H1 (cell line): Measurements from ENCODE around the gene NOS1AP. TPM values are rescaled to one million over a fixed set of nuclear protein-coding genes. Genes with fewer than 3 reads are reported as not detected.

Experiments used
- CTCF ChIA-PET: fragments of 300-600 bp; sonication (Branson Sonifier 250); formaldehyde crosslinking; loops from one replicate; lab custom pipeline; 2021; ENCODE audit not compliant: partially characterized antibody; lab: Charles Lee
- POLR2A ChIA-PET: fragments of 300-600 bp; sonication (Branson Sonifier 250); formaldehyde crosslinking; loops from one replicate; lab custom pipeline; 2021; ENCODE audit warnings: inconsistent platforms; ENCODE audit not compliant: partially characterized antibody; lab: Charles Lee
- DNase-seq, 2 experiments: peaks; one replicate each; pipeline versions ENCODE4 v3.0.0 to v3.0.0-alpha.2; 2010 to 2022; ENCODE audit warnings: low spot score in 2 of 2, low read depth in 1 of 2, mixed read lengths in 1 of 2
- FAIRE-seq: peaks from 2 replicates; lab custom pipeline; 2011; peaks lifted over from hg19 to GRCh38; lab: Jason Lieb, UNC
- H2AFZ ChIP-seq: 2 replicates; pipeline ENCODE4 v1.8.1; 2012; ENCODE audit warnings: low read length, inconsistent platforms
- H2AK5ac ChIP-seq: 2 replicates; pipeline ENCODE4 v1.6.1; 2013; ENCODE audit warnings: low read depth, low read length
- H2BK120ac ChIP-seq: replicated peaks from 2 replicates; pipeline ENCODE3; 2013; ENCODE audit warnings: low read depth, low read length, inconsistent platforms
- H2BK12ac ChIP-seq: 2 replicates; pipeline ENCODE4 v1.6.1; 2013; ENCODE audit warnings: low read depth, low read length
- H2BK15ac ChIP-seq: 2 replicates; pipeline ENCODE4 v1.6.1; 2013; ENCODE audit warnings: low read length
- H2BK20ac ChIP-seq: 2 replicates; pipeline ENCODE4 v1.6.1; 2013; ENCODE audit warnings: low read length
- H2BK5ac ChIP-seq: 2 replicates; pipeline ENCODE4 v1.6.1; 2013; ENCODE audit warnings: low read depth, low read length
- H3K14ac ChIP-seq: 2 replicates; pipeline ENCODE4 v1.6.1; 2013; ENCODE audit warnings: inconsistent platforms; ENCODE audit not compliant: insufficient read length
- H3K18ac ChIP-seq: 2 replicates; pipeline ENCODE4 v1.6.1; 2013; ENCODE audit warnings: low read length; ENCODE audit errors: extremely low read depth
- H3K23ac ChIP-seq: 2 replicates; pipeline ENCODE4 v1.6.1; 2013; ENCODE audit warnings: inconsistent platforms; ENCODE audit not compliant: insufficient read length
- H3K23me2 ChIP-seq: 2 replicates; pipeline ENCODE4 v1.6.1; 2013; ENCODE audit warnings: low read depth, low read length
- H3K27ac ChIP-seq: 2 replicates; pipeline ENCODE4 v1.6.1; 2011; ENCODE audit warnings: low read depth, low read length, inconsistent platforms
- H3K27me3 ChIP-seq, 4 experiments: replicated peaks in 1 of 4; 1 replicate in 1 of 4; 2 replicates in 3 of 4; pipeline versions ENCODE4 v1.6.1 to v1.8.1; 2011 to 2013; ENCODE audit warnings: low read length in 3 of 4, mild to moderate bottlenecking in 3 of 4, inconsistent platforms in 2 of 4, mixed read lengths in 2 of 4, moderate library complexity in 1 of 4; ENCODE audit not compliant: control insufficient read depth in 3 of 4, insufficient read depth in 3 of 4; ENCODE audit errors: extremely low read depth in 1 of 4
- H3K36me3 ChIP-seq, 4 experiments: 2 replicates each; pipeline versions ENCODE4 v1.6.1 to v1.8.1; 2011 to 2013; ENCODE audit warnings: mild to moderate bottlenecking in 4 of 4, low read length in 3 of 4, moderate library complexity in 2 of 4, control low read depth in 1 of 4, inconsistent platforms in 1 of 4; ENCODE audit not compliant: insufficient read depth in 4 of 4, control insufficient read depth in 2 of 4
- H3K4ac ChIP-seq: replicated peaks from 2 replicates; pipeline ENCODE3; 2013; ENCODE audit warnings: low read length, low read depth, mixed read lengths, inconsistent platforms; ENCODE audit not compliant: insufficient read length
- H3K4me1 ChIP-seq, 4 experiments: replicated peaks in 1 of 4; 1 replicate in 1 of 4; 2 replicates in 3 of 4; pipeline versions ENCODE4 v1.6.1 to v1.8.1; 2011 to 2013; ENCODE audit warnings: low read length in 3 of 4, inconsistent platforms in 2 of 4, mixed read lengths in 1 of 4; ENCODE audit not compliant: insufficient read depth in 4 of 4, control insufficient read depth in 3 of 4
- H3K4me2 ChIP-seq, 2 experiments: 2 replicates each; pipeline versions ENCODE4 v1.6.1 to v1.8.1; 2011 to 2013; ENCODE audit warnings: low read depth in 2 of 2, low read length in 2 of 2, control low read depth in 1 of 2, inconsistent platforms in 1 of 2, mild to moderate bottlenecking in 1 of 2; ENCODE audit not compliant: insufficient read depth in 1 of 2
- H3K4me3 ChIP-seq, 4 experiments: fragments of 200-600, 300-600 bp in 1 of 4; sonication (generic), shearing (Covaris generic), sonication (Bioruptor Twin) in 1 of 4; 2 replicates each; pipeline versions ENCODE4 v1.5.1 to v1.8.1; 2011 to 2016; ENCODE audit warnings: low read length in 4 of 4, low read depth in 3 of 4, control low read depth in 2 of 4, inconsistent platforms in 2 of 4, mild to moderate bottlenecking in 2 of 4, mixed read lengths in 1 of 4, moderate library complexity in 1 of 4; ENCODE audit not compliant: insufficient read depth in 2 of 4; ENCODE audit errors: extremely low read depth in 1 of 4
- H3K56ac ChIP-seq: replicated peaks from 2 replicates; pipeline ENCODE3; 2013; ENCODE audit warnings: low read depth, mild to moderate bottlenecking, mixed read lengths, low read length, inconsistent platforms; ENCODE audit not compliant: insufficient read length
- H3K79me1 ChIP-seq: 2 replicates; pipeline ENCODE4 v1.6.1; 2013; ENCODE audit warnings: low read depth, low read length, control low read depth
- H3K79me2 ChIP-seq, 2 experiments: 2 replicates each; pipeline versions ENCODE4 v1.6.1 to v1.8.1; 2012 to 2013; ENCODE audit warnings: low read length in 2 of 2, mild to moderate bottlenecking in 2 of 2, inconsistent platforms in 1 of 2; ENCODE audit not compliant: insufficient read depth in 2 of 2, control insufficient read depth in 1 of 2
- H3K9ac ChIP-seq, 4 experiments: replicated peaks in 1 of 4; 1 replicate in 1 of 4; 2 replicates in 3 of 4; pipeline versions ENCODE4 v1.6.1 to v1.8.1; 2011 to 2013; ENCODE audit warnings: low read depth in 3 of 4, low read length in 3 of 4, control low read depth in 2 of 4, mild to moderate bottlenecking in 2 of 4, moderate library complexity in 2 of 4, inconsistent platforms in 1 of 4; ENCODE audit errors: extremely low read depth in 1 of 4
- H3K9me3 ChIP-seq, 2 experiments: 2 replicates each; pipeline versions ENCODE4 v1.6.1 to v1.8.1; 2012 to 2013; ENCODE audit warnings: mild to moderate bottlenecking in 2 of 2, moderate library complexity in 2 of 2, control low read depth in 1 of 2, inconsistent platforms in 1 of 2, low read depth in 1 of 2, low read length in 1 of 2, mixed read lengths in 1 of 2; ENCODE audit not compliant: insufficient read depth in 2 of 2
- H4K20me1 ChIP-seq, 2 experiments: replicated peaks in 1 of 2; 2 replicates each; pipeline versions ENCODE3 to v1.8.1; 2011 to 2013; ENCODE audit warnings: inconsistent platforms in 2 of 2, low read length in 2 of 2, mild to moderate bottlenecking in 1 of 2; ENCODE audit not compliant: insufficient read depth in 2 of 2, control insufficient read depth in 1 of 2
- H4K5ac ChIP-seq: 2 replicates; pipeline ENCODE4 v1.6.1; 2013; ENCODE audit warnings: low read length, low read depth, mixed read lengths, inconsistent platforms; ENCODE audit not compliant: insufficient read length
- H4K8ac ChIP-seq: 2 replicates; pipeline ENCODE4 v1.8.0; 2013; ENCODE audit warnings: mild to moderate bottlenecking, moderate library complexity, low read length, inconsistent platforms; ENCODE audit not compliant: insufficient read depth; ENCODE audit errors: extremely low read depth
- H4K91ac ChIP-seq: replicated peaks from 2 replicates; pipeline ENCODE3; 2013; ENCODE audit warnings: low read length, mixed read lengths, inconsistent platforms; ENCODE audit not compliant: insufficient read length
- ASH2L ChIP-seq: fragments of 200-600, 300-600 bp; sonication (generic); IDR thresholded peaks from one replicate; pipeline ENCODE4 v1.7.1; 2017; ENCODE audit warnings: low read length
- BCL11A ChIP-seq, 2 experiments: IDR thresholded peaks; one replicate each; pipeline ENCODE4 v1.6.1; 2011; ENCODE audit warnings: low read depth in 2 of 2, low read length in 2 of 2, mild to moderate bottlenecking in 2 of 2
- CBX8 ChIP-seq: fragments of 300-800, 300-1000 bp; sonication (generic); IDR thresholded peaks from 2 replicates; pipeline ENCODE4 v1.7.1; 2016; ENCODE audit warnings: low read depth, low read length, borderline replicate concordance
- EGR1 ChIP-seq: IDR thresholded peaks from 2 replicates; pipeline ENCODE4 v1.6.1; 2011; ENCODE audit warnings: low read depth, low read length, borderline replicate concordance
- GABPA ChIP-seq: IDR thresholded peaks from 2 replicates; pipeline ENCODE4 v1.6.1; 2011; ENCODE audit warnings: mild to moderate bottlenecking, low read length, moderate library complexity, borderline replicate concordance; ENCODE audit not compliant: insufficient read depth
- HDAC6 ChIP-seq: IDR thresholded peaks from one replicate; pipeline ENCODE4 v1.7.1; 2012; ENCODE audit warnings: low read depth, mild to moderate bottlenecking, inconsistent platforms, low read length, moderate library complexity
- NANOG ChIP-seq: IDR thresholded peaks from 2 replicates; pipeline ENCODE4 v1.6.1; 2011; ENCODE audit warnings: low read length, low read depth, mild to moderate bottlenecking, inconsistent platforms; ENCODE audit not compliant: insufficient read depth, poor library complexity, severe bottlenecking
- PHF8 ChIP-seq: fragments of 200-600 bp; sonication (generic); conservative IDR thresholded peaks from 2 replicates; pipeline ENCODE4 v1.7.1; 2012; ENCODE audit warnings: low read depth, mild to moderate bottlenecking, inconsistent platforms, low read length, moderate library complexity
- SAP30 ChIP-seq: fragments of 300-600 bp; sonication (generic); IDR thresholded peaks from 2 replicates; pipeline ENCODE4 v1.7.1; 2012; ENCODE audit warnings: low read length, moderate library complexity, mild to moderate bottlenecking, inconsistent platforms; ENCODE audit not compliant: insufficient read depth, insufficient replicate concordance
- SP1 ChIP-seq: IDR thresholded peaks from 2 replicates; pipeline ENCODE4 v1.6.1; 2011; ENCODE audit warnings: low read depth, low read length
- SP2 ChIP-seq: IDR thresholded peaks from 2 replicates; pipeline ENCODE4 v1.6.1; 2012; ENCODE audit warnings: mild to moderate bottlenecking, low read length, inconsistent platforms
- WGBS, 2 experiments: shearing (Covaris generic) in 1 of 2; methylation state at CpG; one replicate each; pipeline versions ENCODE4 v1.1.6 to v1.1.7; 2013 to 2015; ENCODE audit warnings: low lambda C conversion rate in 2 of 2, mixed read lengths in 2 of 2, inconsistent platforms in 1 of 2, low coverage in 1 of 2, missing lambda C conversion rate in 1 of 2; ENCODE audit not compliant: insufficient replicate concordance in 2 of 2, insufficient coverage in 1 of 2, insufficient read length in 1 of 2; ENCODE audit errors: extremely low coverage in 1 of 2, missing lambda C conversion rate in 1 of 2; 5-methylcytosine and 5-hydroxymethylcytosine counted together
- polyA plus RNA-seq, 7 experiments: library from polyadenylated mRNA; depleted of rRNA in 3 of 7; stranded (reverse) in 5 of 7; unstranded in 2 of 7; fragments of >200 nt in 5 of 7; fragments of 200-250 nt in 2 of 7; gene quantifications; 1 replicate in 5 of 7; 2 replicates in 1 of 7; 4 replicates in 1 of 7; pipeline versions ENCODE4 v1.2.1 to v1.2.3, GENCODE V29; 2011 to 2013; ENCODE audit warnings: missing spikeins in 2 of 7, mixed read lengths in 2 of 7
- total RNA-seq: library from RNA; stranded (reverse); fragmentation: NEBNext Ultra II Directional; extraction: Animal tissue kit (Norgen Biotek cat#: 25700); gene quantifications from 2 replicates; pipeline ENCODE4 v1.2.1, GENCODE V29; 2021
- TF ChIP-seq, protein P1 (sequence below): IDR thresholded peaks from 2 replicates; pipeline ENCODE4 v1.6.1; 2012; ENCODE audit warnings: inconsistent platforms

NOS1AP gene
- total and polyA plus RNA-seq, 2 of the 8 experiments (the other 6 are each of a cell fraction or from before 2014, with no cell fraction given), result 2.4 to 12.1 TPM

DNA sequence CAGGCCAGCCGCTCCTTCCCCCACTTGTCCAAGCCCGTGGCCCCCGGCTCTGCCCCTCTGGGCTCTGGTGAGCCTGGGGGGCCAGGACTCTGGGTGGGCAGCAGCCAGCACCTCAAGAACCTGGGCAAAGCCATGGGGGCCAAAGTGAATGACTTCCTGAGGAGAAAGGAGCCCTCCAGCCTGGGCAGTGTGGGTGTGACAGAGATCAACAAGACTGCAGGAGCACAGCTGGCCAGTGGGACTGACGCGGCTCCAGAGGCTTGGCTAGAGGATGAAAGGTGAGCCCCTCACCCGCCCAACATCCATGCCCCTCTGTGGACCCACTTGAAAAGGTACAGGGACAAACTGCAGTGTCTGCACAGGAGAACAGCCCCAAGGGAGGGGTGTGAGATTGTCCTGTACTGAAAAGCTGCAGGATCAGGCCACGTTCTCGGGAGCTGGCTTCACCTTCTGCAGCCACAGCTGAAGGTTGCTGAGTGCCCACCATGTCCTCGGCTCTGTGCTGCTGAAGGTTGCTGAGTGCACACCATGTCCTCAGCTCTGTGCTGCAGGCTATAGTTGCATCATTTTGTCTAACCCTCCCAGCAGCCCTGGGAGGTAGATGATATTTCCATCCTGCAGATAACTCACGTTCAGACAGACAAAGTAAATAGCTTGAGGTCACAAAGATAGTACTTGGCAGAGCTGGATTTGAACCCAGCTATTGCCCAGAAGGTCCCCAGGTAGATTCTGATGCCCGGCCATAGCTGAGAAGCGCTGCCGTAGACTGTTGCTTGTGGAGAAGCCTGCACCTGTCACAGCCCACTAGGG lies 312.7 kb downstream of the NOS1AP start:
- Histone ChIP-seq H2AFZ (no peak overlapping the region), H2BK5ac (no peak overlapping the region), H4K20me1 (no peaks in the 10 kb centered on the region), H3K23ac (no peak overlapping the region), H3K4ac (no peak overlapping the region), H3K27me3 (no peaks in the 10 kb centered on the region), H3K23me2 (no peaks in the 10 kb centered on the region), H3K4me1 (0 out of 7 replicates have a peak, but pooled peaks cover 0 to 1% (median 0%) of the 10 kb centered on the region in 4 experiments), H2BK15ac (no peak overlapping the region), H3K56ac (no peak overlapping the region), H3K4me2 (no peak overlapping the region), H4K91ac (no peak overlapping the region), H3K9ac (no peak overlapping the region), H4K5ac (no peak overlapping the region), H3K79me2 (no peaks in the 10 kb centered on the region), H3K18ac (no peak overlapping the region), H3K9me3 (no peaks in the 10 kb centered on the region), H3K79me1 (no peaks in the 10 kb centered on the region), H2BK20ac (no peak overlapping the region), H4K8ac (no peak overlapping the region), H2AK5ac (no peak overlapping the region), H3K27ac (no peak overlapping the region), H3K36me3 (peaks cover 0 to 5% (median 2%) of the 10 kb centered on the region in 4 experiments; a peak in 1 of 8 replicates), H2BK12ac (no peak overlapping the region), H3K4me3 (no peak overlapping the region), H3K14ac (no peak overlapping the region), H2BK120ac (no peak overlapping the region)
- no peak for FAIRE-seq
- ChIA-PET CTCF (interaction anchor here (0.6 to 8.1 kb wide), 9 partner anchors 9 to 345 kb away, joined by 3 to 44 read pairs (median 4); no protein-coding TSS in a partner anchor), POLR2A (interaction anchor here (0.9 to 2.0 kb wide), 4 partner anchors 9 to 17 kb away, joined by 3 to 6 read pairs (median 3); no protein-coding TSS in a partner anchor)
- DNase-seq, result no peak
- 88% methylated on average over 13 of the region's 13 CpGs; no CpG with 5 or more reads in 1 of the 2 experiments for WGBS, 2 experiments
- no peak for TF ChIP-seq NANOG
- TF ChIP-seq, protein P1, sequence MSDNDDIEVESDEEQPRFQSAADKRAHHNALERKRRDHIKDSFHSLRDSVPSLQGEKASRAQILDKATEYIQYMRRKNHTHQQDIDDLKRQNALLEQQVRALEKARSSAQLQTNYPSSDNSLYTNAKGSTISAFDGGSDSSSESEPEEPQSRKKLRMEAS, result no peak
- no peak for TF ChIP-seq CBX8
- TF ChIP-seq GABPA, result no peak
- TF ChIP-seq SAP30, result no peak
- TF ChIP-seq BCL11A (IDR thresholded peaks at IDR 0.05; ENCODE audit: low read depth in 2 of 2, low read length in 2 of 2), result no peak
- no peak for TF ChIP-seq SP1
- TF ChIP-seq ASH2L, result no peak
- no peak for TF ChIP-seq HDAC6
- no peak for TF ChIP-seq SP2
- no peak for TF ChIP-seq PHF8
- no peak for TF ChIP-seq EGR1
